ENCODE data around the gene VAV3. TPM values are rescaled to one million over a fixed set of nuclear protein-coding genes. Genes with fewer than 3 reads are reported as not detected.
"Not testable (repeated sequence)": the region's sequence is repeated elsewhere in the genome, so short reads cannot be mapped to it uniquely, and the experiment has no call there.

The VAV3 gene
- total RNA-seq, 2 donors from 2014 or later, result 18.4 to 21.4 TPM

DNA sequence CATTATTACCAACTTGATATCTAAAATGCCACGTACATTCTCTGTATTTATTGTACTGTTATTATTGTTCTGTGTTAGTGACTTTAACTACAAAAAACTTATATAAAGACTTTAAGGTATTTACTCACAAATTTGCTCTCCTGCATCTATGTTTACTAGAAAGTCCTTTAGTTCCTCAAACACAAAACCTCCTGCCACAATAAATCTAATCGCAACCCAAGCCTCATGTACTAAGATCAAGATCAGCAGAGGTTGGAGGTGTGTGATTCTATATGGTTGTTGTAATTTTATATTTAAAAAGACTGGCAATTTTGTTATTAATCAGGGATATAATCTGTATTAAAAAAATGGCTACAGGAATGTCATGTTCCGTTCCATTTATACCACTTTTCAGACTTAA, 68.6 kb downstream of the VAV3 start:
- no peak for ATAC-seq
- no peaks in the 10 kb centered on the region for H3K27me3 ChIP-seq
- no peaks in the 10 kb centered on the region for H3K9me3 ChIP-seq
- no peak for DNase-seq
- H3K36me3 ChIP-seq (replicated peaks in 1 of 2; ENCODE audit: insufficient read depth in 1 of 2, low read depth in 2 of 2), result no peaks in the 10 kb centered on the region
- H3K4me3 ChIP-seq, result no peak overlapping the region
- no peak overlapping the region for H3K27ac ChIP-seq
- TF ChIP-seq, protein P1, sequence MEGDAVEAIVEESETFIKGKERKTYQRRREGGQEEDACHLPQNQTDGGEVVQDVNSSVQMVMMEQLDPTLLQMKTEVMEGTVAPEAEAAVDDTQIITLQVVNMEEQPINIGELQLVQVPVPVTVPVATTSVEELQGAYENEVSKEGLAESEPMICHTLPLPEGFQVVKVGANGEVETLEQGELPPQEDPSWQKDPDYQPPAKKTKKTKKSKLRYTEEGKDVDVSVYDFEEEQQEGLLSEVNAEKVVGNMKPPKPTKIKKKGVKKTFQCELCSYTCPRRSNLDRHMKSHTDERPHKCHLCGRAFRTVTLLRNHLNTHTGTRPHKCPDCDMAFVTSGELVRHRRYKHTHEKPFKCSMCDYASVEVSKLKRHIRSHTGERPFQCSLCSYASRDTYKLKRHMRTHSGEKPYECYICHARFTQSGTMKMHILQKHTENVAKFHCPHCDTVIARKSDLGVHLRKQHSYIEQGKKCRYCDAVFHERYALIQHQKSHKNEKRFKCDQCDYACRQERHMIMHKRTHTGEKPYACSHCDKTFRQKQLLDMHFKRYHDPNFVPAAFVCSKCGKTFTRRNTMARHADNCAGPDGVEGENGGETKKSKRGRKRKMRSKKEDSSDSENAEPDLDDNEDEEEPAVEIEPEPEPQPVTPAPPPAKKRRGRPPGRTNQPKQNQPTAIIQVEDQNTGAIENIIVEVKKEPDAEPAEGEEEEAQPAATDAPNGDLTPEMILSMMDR (IDR thresholded peaks at IDR 0.05), result no peak
- TF ChIP-seq POLR2A (IDR thresholded peaks at IDR 0.05), result no peak
- intact Hi-C loops (cut with DNase I), result no loop called here
- no peaks in the 10 kb centered on the region for H3K4me1 ChIP-seq
- WGBS, 2 donors, result 64 to 67% methylated on average over 3 of the region's 3 CpGs

DNA sequence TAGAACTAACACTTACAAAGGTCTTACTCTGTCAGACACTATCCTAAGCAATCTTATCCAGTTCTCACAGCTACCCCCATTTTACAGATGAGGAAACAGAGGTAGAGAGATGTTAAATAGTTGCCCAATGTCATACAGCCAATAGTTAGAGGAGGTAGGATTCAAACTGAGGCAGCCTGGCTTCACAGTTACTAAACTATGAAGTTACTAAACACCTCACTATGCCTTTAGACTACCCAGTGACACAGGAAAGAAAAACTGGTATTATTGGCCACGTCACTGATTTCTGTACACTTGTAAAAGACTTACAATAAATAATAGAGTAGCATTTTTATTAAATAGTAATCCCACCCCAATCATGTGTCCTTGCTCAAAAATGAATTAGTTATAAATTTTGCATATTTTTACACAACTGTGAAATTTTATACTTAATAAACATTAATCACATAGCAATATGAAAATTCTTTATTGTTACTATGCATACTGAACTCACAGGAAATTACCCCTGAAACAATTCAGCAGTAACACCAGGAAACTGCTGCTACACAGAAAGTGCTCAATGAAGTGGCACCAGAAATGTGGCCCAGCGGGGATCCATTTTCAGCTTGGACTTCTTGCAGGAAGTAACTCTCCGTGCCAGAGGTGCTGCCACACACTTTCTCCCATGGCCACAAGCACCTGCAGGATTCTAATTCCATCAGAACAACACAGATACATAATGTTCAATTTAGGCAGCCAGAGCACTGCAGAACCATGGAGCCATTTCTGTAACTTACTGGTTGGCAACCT, 69.4 kb downstream of the VAV3 start:
- H3K27me3 ChIP-seq, result no peaks in the 10 kb centered on the region
- H3K36me3 ChIP-seq (replicated peaks in 1 of 2; ENCODE audit: insufficient read depth in 1 of 2, low read depth in 2 of 2), result no peaks in the 10 kb centered on the region
- intact Hi-C loops (cut with DNase I), result no loop called here
- TF ChIP-seq, protein P1 (IDR thresholded peaks at IDR 0.05), result no peak
- no peak for TF ChIP-seq POLR2A (IDR thresholded peaks at IDR 0.05)
- H3K9me3 ChIP-seq, result no peaks in the 10 kb centered on the region
- DNase-seq, result no peak
- no peak overlapping the region for H3K4me3 ChIP-seq
- H3K4me1 ChIP-seq, result no peaks in the 10 kb centered on the region
- 33 to 63% methylated on average over 3 of the region's 3 CpGs for WGBS, 2 donors
- no peak overlapping the region for H3K27ac ChIP-seq
- ATAC-seq, result no peak

DNA sequence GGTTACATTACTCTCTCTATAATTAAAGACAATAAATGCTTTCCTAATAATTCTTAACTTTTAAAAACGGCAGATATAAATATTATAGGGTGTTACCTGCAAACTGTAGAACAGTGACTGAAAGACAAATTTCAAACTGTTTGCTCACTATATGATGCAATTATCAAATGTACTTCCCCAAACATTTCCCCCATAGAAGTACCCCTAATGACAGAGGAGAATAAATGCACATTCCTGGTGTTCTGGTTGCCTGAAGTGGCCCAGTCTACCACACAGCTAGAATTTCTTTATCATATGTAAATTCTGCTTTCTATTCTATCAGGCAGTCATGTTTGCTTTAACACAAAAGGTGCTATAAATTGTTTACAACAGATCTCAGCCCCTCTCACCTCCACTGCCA, 70.4 kb downstream of the VAV3 start:
- 55 to 56% methylated on average over 1 of the region's 1 CpG for WGBS, 2 donors

DNA sequence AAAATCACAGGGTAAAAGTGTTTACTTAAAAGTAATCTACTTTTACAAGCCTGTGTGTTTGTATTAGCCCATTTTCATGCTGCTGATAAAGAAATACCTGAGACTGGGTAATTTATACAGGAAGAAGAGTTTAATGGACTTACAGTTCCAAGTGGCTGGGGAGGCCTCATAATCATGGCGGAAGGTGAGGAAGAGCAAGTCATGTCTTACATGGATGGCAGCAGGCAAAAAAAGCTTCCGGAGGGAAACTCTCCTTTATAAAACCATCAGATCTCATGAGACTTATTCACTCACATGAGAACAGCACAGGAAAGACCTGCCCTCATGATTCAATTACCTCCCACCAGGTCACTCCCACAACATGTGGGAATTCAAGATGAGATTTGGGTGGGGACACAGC, 71.6 kb downstream of the VAV3 start:
- ATAC-seq; H3K4me1 ChIP-seq; H3K4me3 ChIP-seq; H3K9me3 ChIP-seq; H3K27ac ChIP-seq; H3K36me3 ChIP-seq (replicated peaks in 1 of 2; ENCODE audit: insufficient read depth in 1 of 2, low read depth in 2 of 2); intact Hi-C loops (cut with DNase I); H3K27me3 ChIP-seq; DNase-seq: not testable (repeated sequence)
- 97 to 98% methylated on average over 2 of the region's 2 CpGs for WGBS, 2 donors

More for the DNA sequence above, 70.4 kb downstream of the VAV3 start:
- DNase-seq, result no peak
- Histone ChIP-seq H3K27ac (no peak overlapping the region), H3K4me1 (no peaks in the 10 kb centered on the region), H3K27me3 (no peaks in the 10 kb centered on the region), H3K4me3 (no peak overlapping the region), H3K36me3 (replicated peaks in 1 of 2; ENCODE audit: insufficient read depth in 1 of 2, low read depth in 2 of 2) (no peaks in the 10 kb centered on the region), H3K9me3 (no peaks in the 10 kb centered on the region)
- no peak for TF ChIP-seq POLR2A (IDR thresholded peaks at IDR 0.05)
- TF ChIP-seq, protein P1 (IDR thresholded peaks at IDR 0.05), result no peak
- intact Hi-C loops (cut with DNase I), result no loop called here
- ATAC-seq, result no peak

DNA sequence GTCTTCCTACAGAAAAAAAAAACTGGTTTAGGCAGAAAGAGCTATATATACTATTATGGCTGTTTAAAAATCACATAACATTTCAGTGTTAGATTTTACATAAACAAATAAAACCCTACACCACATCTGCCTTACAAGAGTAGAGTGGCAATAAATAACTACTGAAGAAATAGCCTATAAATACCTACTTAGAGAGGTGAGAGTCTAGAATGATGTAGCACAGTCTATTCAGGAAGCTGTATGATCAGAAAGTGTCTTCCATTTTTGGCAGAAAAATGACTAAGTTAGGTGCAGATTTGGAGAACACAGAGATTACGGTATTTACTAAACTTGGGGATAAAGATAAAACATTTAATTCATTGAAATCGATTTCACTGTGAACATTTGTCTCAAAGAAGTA, 75.5 kb downstream of the VAV3 start:
- intact Hi-C loops (cut with DNase I), result no loop called here
- no peaks in the 10 kb centered on the region for H3K9me3 ChIP-seq
- 62 to 71% methylated on average over 2 of the region's 2 CpGs for WGBS, 2 donors
- H3K36me3 ChIP-seq (replicated peaks in 1 of 2; ENCODE audit: insufficient read depth in 1 of 2, low read depth in 2 of 2), result no peaks in the 10 kb centered on the region
- TF ChIP-seq POLR2A (IDR thresholded peaks at IDR 0.05), result no peak
- TF ChIP-seq, protein P1 (IDR thresholded peaks at IDR 0.05), result no peak
- H3K4me3 ChIP-seq, result no peak overlapping the region
- DNase-seq, result no peak
- ATAC-seq, result no peak
- no peaks in the 10 kb centered on the region for H3K27me3 ChIP-seq
- no peaks in the 10 kb centered on the region for H3K4me1 ChIP-seq
- H3K27ac ChIP-seq, result no peak overlapping the region

Data from body of pancreas (tissue), 4 donors.